Measurements from ENCODE around the gene MRPL53.

- TF ChIP-seq CTCF (IDR thresholded peaks at IDR 0.05) (no peak), POLR2A (IDR thresholded peaks at IDR 0.05) (no peak)
Observed at GRCh38 chr2:74426181-74426758, 46.2 kb downstream of the MRPL53 start.

Measured in ovary (tissue), 3 donors.